ENCODE data around the gene LGALS3BP.

GRCh38 chr17:78925662-78926555 is 53.8 kb downstream of the LGALS3BP start:
- no peak for TF ChIP-seq CTCF (IDR thresholded peaks at IDR 0.05)
- no peak for TF ChIP-seq ZNF121 (CRISPR knock-in tag; IDR thresholded peaks at IDR 0.05)
- no peak for TF ChIP-seq NFE2L1 (CRISPR knock-in tag; IDR thresholded peaks at IDR 0.05)
- TF ChIP-seq, protein P1, sequence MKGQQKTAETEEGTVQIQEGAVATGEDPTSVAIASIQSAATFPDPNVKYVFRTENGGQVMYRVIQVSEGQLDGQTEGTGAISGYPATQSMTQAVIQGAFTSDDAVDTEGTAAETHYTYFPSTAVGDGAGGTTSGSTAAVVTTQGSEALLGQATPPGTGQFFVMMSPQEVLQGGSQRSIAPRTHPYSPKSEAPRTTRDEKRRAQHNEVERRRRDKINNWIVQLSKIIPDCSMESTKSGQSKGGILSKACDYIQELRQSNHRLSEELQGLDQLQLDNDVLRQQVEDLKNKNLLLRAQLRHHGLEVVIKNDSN (CRISPR knock-in tag; IDR thresholded peaks at IDR 0.05), result no peak
- TF ChIP-seq, protein P2, sequence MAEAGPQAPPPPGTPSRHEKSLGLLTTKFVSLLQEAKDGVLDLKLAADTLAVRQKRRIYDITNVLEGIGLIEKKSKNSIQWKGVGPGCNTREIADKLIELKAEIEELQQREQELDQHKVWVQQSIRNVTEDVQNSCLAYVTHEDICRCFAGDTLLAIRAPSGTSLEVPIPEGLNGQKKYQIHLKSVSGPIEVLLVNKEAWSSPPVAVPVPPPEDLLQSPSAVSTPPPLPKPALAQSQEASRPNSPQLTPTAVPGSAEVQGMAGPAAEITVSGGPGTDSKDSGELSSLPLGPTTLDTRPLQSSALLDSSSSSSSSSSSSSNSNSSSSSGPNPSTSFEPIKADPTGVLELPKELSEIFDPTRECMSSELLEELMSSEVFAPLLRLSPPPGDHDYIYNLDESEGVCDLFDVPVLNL (CRISPR knock-in tag; IDR thresholded peaks at IDR 0.05; ENCODE audit: borderline replicate concordance, low read depth), result no peak
- no peak for TF ChIP-seq TEAD4 (CRISPR knock-in tag; IDR thresholded peaks at IDR 0.05)
- no peak for TF ChIP-seq NR1H2 (CRISPR knock-in tag; IDR thresholded peaks at IDR 0.05)
- TF ChIP-seq ESRRA (CRISPR knock-in tag; IDR thresholded peaks at IDR 0.05; ENCODE audit: borderline replicate concordance), result no peak
- TF ChIP-seq FOXJ3 (CRISPR knock-in tag; IDR thresholded peaks at IDR 0.05; ENCODE audit: borderline replicate concordance), result no peak
- no peak for TF ChIP-seq ATF3 (CRISPR knock-in tag; conservative IDR thresholded peaks at IDR 0.05)
- no peak for TF ChIP-seq TP53 (CRISPR knock-in tag; IDR thresholded peaks at IDR 0.05)
- no peak for TF ChIP-seq GABPB1 (CRISPR knock-in tag; IDR thresholded peaks at IDR 0.05)
- no peak for TF ChIP-seq HMGXB4 (CRISPR knock-in tag; IDR thresholded peaks at IDR 0.05)
- TF ChIP-seq CREM (CRISPR knock-in tag; IDR thresholded peaks at IDR 0.05), result no peak

Measured in WTC11 (cell line).